Loucy (cell line): ENCODE data around the gene HECTD3.

Experiments
- H2AFZ ChIP-seq: fragments of 200-600 bp; sonication (generic); 2 replicates; pipeline ENCODE4 v1.6.0; 2016; ENCODE audit warnings: antibody characterized with exemption, mild to moderate bottlenecking, low read length, moderate library complexity
- H3F3A ChIP-seq: fragments of 200-600 bp; 2 replicates; pipeline ENCODE4 v1.6.0; 2016; ENCODE audit warnings: antibody characterized with exemption, low read depth, mild to moderate bottlenecking
- H3K27me3 ChIP-seq: fragments of 200-600 bp; sonication (generic); 2 replicates; pipeline ENCODE4 v1.6.1; 2014; ENCODE audit warnings: low read length, mild to moderate bottlenecking; ENCODE audit not compliant: insufficient read depth, poor library complexity, severe bottlenecking
- H3K36me3 ChIP-seq: fragments of 200-600 bp; sonication (generic); 2 replicates; pipeline ENCODE4 v1.6.1; 2016; ENCODE audit warnings: low read length; ENCODE audit not compliant: insufficient read depth
- H3K4me1 ChIP-seq: fragments of 200-600 bp; sonication (generic); 2 replicates; pipeline ENCODE4 v1.5.1; 2014; ENCODE audit warnings: low read length, mild to moderate bottlenecking; ENCODE audit not compliant: insufficient read depth, poor library complexity, severe bottlenecking
- H3K4me2 ChIP-seq: fragments of 200-600 bp; sonication (generic); 2 replicates; pipeline ENCODE4 v1.6.0; 2014; ENCODE audit warnings: antibody characterized with exemption, low read length, low read depth, mild to moderate bottlenecking; ENCODE audit not compliant: poor library complexity, severe bottlenecking
- H3K4me3 ChIP-seq: fragments of 200-600 bp; sonication (generic); 2 replicates; pipeline ENCODE4 v1.5.1; 2014; ENCODE audit warnings: low read length, mild to moderate bottlenecking, mixed read lengths; ENCODE audit not compliant: poor library complexity, severe bottlenecking
- H3K79me2 ChIP-seq: fragments of 200-600 bp; sonication (generic); 2 replicates; pipeline ENCODE4 v1.6.1; 2014; ENCODE audit warnings: low read length; ENCODE audit not compliant: insufficient read depth
- H3K9ac ChIP-seq: fragments of 200-600 bp; sonication (generic); 2 replicates; pipeline ENCODE4 v1.6.0; 2014; ENCODE audit warnings: mild to moderate bottlenecking, low read depth, low read length, moderate library complexity; ENCODE audit not compliant: poor library complexity, severe bottlenecking
- H3K9me2 ChIP-seq: fragments of 200-600 bp; sonication (generic); replicated peaks from 2 replicates; pipeline ENCODE4 v1.6.1; 2016; ENCODE audit warnings: low read depth, low read length, mixed read lengths
- H3K9me3 ChIP-seq: fragments of 200-600 bp; sonication (generic); 2 replicates; pipeline ENCODE4 v1.6.1; 2014; ENCODE audit warnings: mild to moderate bottlenecking, antibody characterized with exemption, low read length, low read depth; ENCODE audit not compliant: insufficient read depth
- H4K20me1 ChIP-seq: fragments of 200-600 bp; sonication (generic); 2 replicates; pipeline ENCODE4 v1.6.0; 2014; ENCODE audit warnings: antibody characterized with exemption, low read length, mild to moderate bottlenecking; ENCODE audit not compliant: insufficient read depth, poor library complexity, severe bottlenecking
- CTCF ChIP-seq: fragments of 200-600 bp; sonication (generic); conservative IDR thresholded peaks from 2 replicates; pipeline ENCODE4 v1.5.1; 2014; ENCODE audit warnings: mild to moderate bottlenecking, antibody characterized with exemption, low read length
- EZH2phosphoT487 ChIP-seq: fragments of 200-600 bp; IDR thresholded peaks from 2 replicates; pipeline ENCODE4 v1.6.1; 2018; ENCODE audit warnings: antibody characterized with exemption, mild to moderate bottlenecking, moderate library complexity, borderline replicate concordance

Gene HECTD3

GRCh38 chr1:45009956-45010854, 919 bp downstream of the HECTD3 start:
- peak overlapping the region; percentile 98 for H3K4me2 ChIP-seq
- H3K9ac ChIP-seq, result peak overlapping the region; percentile 70
- H3K27me3 ChIP-seq, result no peaks in the 10 kb centered on the region
- H4K20me1 ChIP-seq, result no peaks in the 10 kb centered on the region
- peaks cover 12% of the 10 kb centered on the region for H3K79me2 ChIP-seq
- TF ChIP-seq EZH2phosphoT487, result no peak
- TF ChIP-seq CTCF, result no peak
- H3K4me1 ChIP-seq, result peaks cover 33% of the 10 kb centered on the region
- H2AFZ ChIP-seq, result peak overlapping the region; percentile 98
- H3F3A ChIP-seq, result no peaks in the 10 kb centered on the region
- H3K36me3 ChIP-seq, result peaks cover 8% of the 10 kb centered on the region; the same call in 1 of the 2 replicates
- H3K9me2 ChIP-seq, result no peaks in the 10 kb centered on the region
- peak overlapping the region; percentile 86 for H3K4me3 ChIP-seq
- H3K9me3 ChIP-seq, result no peaks in the 10 kb centered on the region

- H3K27me3 ChIP-seq, result no peaks in the 10 kb centered on the region
- no peak overlapping the region for H3K9ac ChIP-seq
- peak overlapping the region; percentile 86 for H3K4me3 ChIP-seq
- no peaks in the 10 kb centered on the region for H3K9me3 ChIP-seq
- H3K9me2 ChIP-seq, result no peaks in the 10 kb centered on the region
- no peaks in the 10 kb centered on the region for H4K20me1 ChIP-seq
- H3F3A ChIP-seq, result no peaks in the 10 kb centered on the region
- peaks cover 13% of the 10 kb centered on the region; the same call in 1 of the 2 replicates for H3K36me3 ChIP-seq
- H3K79me2 ChIP-seq, result peaks cover 12% of the 10 kb centered on the region
- no peak for TF ChIP-seq EZH2phosphoT487
- no peak for TF ChIP-seq CTCF
- H3K4me2 ChIP-seq, result peak overlapping the region; percentile 98
- no peak overlapping the region for H2AFZ ChIP-seq
- H3K4me1 ChIP-seq, result peaks cover 33% of the 10 kb centered on the region
Observed at GRCh38 chr1:45009296-45009865, 1.7 kb downstream of the HECTD3 start.

DNA sequence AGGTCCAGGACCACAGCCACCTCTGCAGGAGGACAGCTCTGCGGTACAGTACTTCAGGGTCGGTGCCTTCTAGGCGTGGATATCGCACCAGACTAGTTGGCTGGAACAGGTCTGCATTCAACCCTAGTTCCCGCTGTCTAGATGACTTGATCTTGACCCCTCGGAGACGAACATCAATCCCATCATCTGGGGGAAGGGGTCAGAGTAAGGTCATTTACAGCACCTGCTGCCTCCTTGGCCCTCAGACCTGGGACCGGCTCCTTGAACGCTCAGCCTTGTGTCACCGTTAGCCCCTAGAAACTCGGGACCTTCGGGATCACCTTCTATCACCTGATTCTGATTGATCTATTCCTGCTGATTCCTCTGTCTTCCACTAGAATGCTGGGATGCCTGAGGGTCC, 2.6 kb downstream of the HECTD3 start:
- no peak overlapping the region for H2AFZ ChIP-seq
- no peak for TF ChIP-seq EZH2phosphoT487
- TF ChIP-seq CTCF, result no peak
- H3K9me3 ChIP-seq, result no peaks in the 10 kb centered on the region
- H3F3A ChIP-seq, result no peaks in the 10 kb centered on the region
- no peaks in the 10 kb centered on the region for H3K27me3 ChIP-seq
- H3K4me3 ChIP-seq, result no peak overlapping the region
- peaks cover 24% of the 10 kb centered on the region for H3K4me1 ChIP-seq
- peaks cover 12% of the 10 kb centered on the region for H3K79me2 ChIP-seq
- H3K9ac ChIP-seq, result no peak overlapping the region
- H3K36me3 ChIP-seq, result peaks cover 14% of the 10 kb centered on the region; the same call in 1 of the 2 replicates
- H3K9me2 ChIP-seq, result no peaks in the 10 kb centered on the region
- no peaks in the 10 kb centered on the region for H4K20me1 ChIP-seq
- H3K4me2 ChIP-seq, result no peak overlapping the region
